Fibroblast of lung (primary cell): ENCODE results near the gene SPON1. TPM values are rescaled to one million over a fixed set of nuclear protein-coding genes. Genes with fewer than 3 reads are reported as not detected.

Experiments
- DNase-seq, 2 donors: peaks; one replicate each; pipeline versions ENCODE4 v3.0.0 to v3.0.0-alpha.2; 2010; ENCODE audit warnings: low read depth in 2 of 2
- H2AFZ ChIP-seq: 2 replicates; pipeline ENCODE4 v1.5.1; 2012; ENCODE audit warnings: low read length, control low read depth, inconsistent platforms
- H3K27ac ChIP-seq: 2 replicates; pipeline ENCODE4 v1.5.1; 2011; ENCODE audit warnings: low read length, control low read depth; ENCODE audit not compliant: insufficient read depth
- H3K27me3 ChIP-seq: 2 replicates; pipeline ENCODE4 v1.5.1; 2011; ENCODE audit warnings: mild to moderate bottlenecking, low read length; ENCODE audit not compliant: control insufficient read depth, insufficient read depth
- H3K36me3 ChIP-seq: 2 replicates; pipeline ENCODE4 v1.5.1; 2011; ENCODE audit warnings: low read length; ENCODE audit not compliant: control insufficient read depth, insufficient read depth
- H3K4me1 ChIP-seq: 2 replicates; pipeline ENCODE4 v1.5.1; 2011; ENCODE audit warnings: low read length; ENCODE audit not compliant: control insufficient read depth, insufficient read depth; ENCODE audit errors: extremely low read depth
- H3K4me2 ChIP-seq: 2 replicates; pipeline ENCODE4 v1.5.1; 2011; ENCODE audit warnings: low read length, control low read depth; ENCODE audit not compliant: insufficient read depth; ENCODE audit errors: extremely low read depth
- H3K4me3 ChIP-seq, 4 experiments: fragments of 200-600 bp in 1 of 4; sonication (generic) in 1 of 4; replicated peaks in 1 of 4; 2 replicates each; pipeline ENCODE4 v1.5.1; 2011 to 2016; ENCODE audit warnings: low read length in 4 of 4, low read depth in 3 of 4, mild to moderate bottlenecking in 3 of 4, control low read depth in 2 of 4, inconsistent platforms in 1 of 4, mixed read lengths in 1 of 4; ENCODE audit not compliant: insufficient read depth in 1 of 4; ENCODE audit errors: control extremely low read depth in 1 of 4
- H3K79me2 ChIP-seq: 2 replicates; pipeline ENCODE4 v1.5.1; 2012; ENCODE audit warnings: mild to moderate bottlenecking, low read length, inconsistent platforms; ENCODE audit not compliant: control insufficient read depth, insufficient read depth
- H3K9ac ChIP-seq: 2 replicates; pipeline ENCODE4 v1.5.1; 2011; ENCODE audit warnings: mild to moderate bottlenecking, low read length, control low read depth; ENCODE audit not compliant: insufficient read depth
- H3K9me3 ChIP-seq: 2 replicates; pipeline ENCODE4 v1.5.1; 2012; ENCODE audit warnings: low read depth, low read length; ENCODE audit not compliant: control insufficient read depth, insufficient read depth
- H4K20me1 ChIP-seq: 2 replicates; pipeline ENCODE4 v1.5.1; 2011; ENCODE audit warnings: low read length; ENCODE audit not compliant: control insufficient read depth, insufficient read depth; ENCODE audit errors: extremely low read depth
- EZH2 ChIP-seq: IDR thresholded peaks from 2 replicates; pipeline ENCODE4 v1.5.1; 2012; ENCODE audit warnings: low read length, control low read depth, mild to moderate bottlenecking; ENCODE audit errors: missing control alignments
- polyA plus RNA-seq, 2 donors: library from polyadenylated mRNA; depleted of rRNA in 1 of 2; stranded (reverse) in 1 of 2; unstranded in 1 of 2; fragments of >200 nt; gene quantifications; 2 replicates each; pipeline ENCODE4 v1.2.1, GENCODE V29; 2011 to 2012; ENCODE audit warnings: missing spikeins in 1 of 2
- total RNA-seq: library from RNA; depleted of rRNA; stranded (reverse); fragments of >200 nt; gene quantifications from 2 replicates; pipeline ENCODE4 v1.2.1, GENCODE V29; 2014
- TF ChIP-seq, protein P1 (sequence below), 2 donors: IDR thresholded peaks in 1 of 2; conservative IDR thresholded peaks in 1 of 2; 1 replicate in 1 of 2; 2 replicates in 1 of 2; pipeline ENCODE4 v1.5.1; 2011 to 2012; ENCODE audit warnings: low read length in 2 of 2, control low read depth in 1 of 2, inconsistent platforms in 1 of 2, low read depth in 1 of 2, mild to moderate bottlenecking in 1 of 2

SPON1 gene
- total and polyA plus RNA-seq, 2 donors (not counting 1 experiment from before 2014, with no cell fraction given) = 0.45 to 3.5 TPM

GRCh38 chr11:14237444-14237961 is 275.0 kb downstream of the SPON1 start:
- TF ChIP-seq, protein P1, sequence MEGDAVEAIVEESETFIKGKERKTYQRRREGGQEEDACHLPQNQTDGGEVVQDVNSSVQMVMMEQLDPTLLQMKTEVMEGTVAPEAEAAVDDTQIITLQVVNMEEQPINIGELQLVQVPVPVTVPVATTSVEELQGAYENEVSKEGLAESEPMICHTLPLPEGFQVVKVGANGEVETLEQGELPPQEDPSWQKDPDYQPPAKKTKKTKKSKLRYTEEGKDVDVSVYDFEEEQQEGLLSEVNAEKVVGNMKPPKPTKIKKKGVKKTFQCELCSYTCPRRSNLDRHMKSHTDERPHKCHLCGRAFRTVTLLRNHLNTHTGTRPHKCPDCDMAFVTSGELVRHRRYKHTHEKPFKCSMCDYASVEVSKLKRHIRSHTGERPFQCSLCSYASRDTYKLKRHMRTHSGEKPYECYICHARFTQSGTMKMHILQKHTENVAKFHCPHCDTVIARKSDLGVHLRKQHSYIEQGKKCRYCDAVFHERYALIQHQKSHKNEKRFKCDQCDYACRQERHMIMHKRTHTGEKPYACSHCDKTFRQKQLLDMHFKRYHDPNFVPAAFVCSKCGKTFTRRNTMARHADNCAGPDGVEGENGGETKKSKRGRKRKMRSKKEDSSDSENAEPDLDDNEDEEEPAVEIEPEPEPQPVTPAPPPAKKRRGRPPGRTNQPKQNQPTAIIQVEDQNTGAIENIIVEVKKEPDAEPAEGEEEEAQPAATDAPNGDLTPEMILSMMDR (conservative IDR thresholded peaks at IDR 0.05 in 1 of 2, IDR thresholded peaks at IDR 0.05 in 1 of 2; ENCODE audit: low read depth in 1 of 2, low read length in 2 of 2) = no peak
- TF ChIP-seq EZH2 = no peak
- H3K9ac ChIP-seq = no peak overlapping the region
- no peak overlapping the region for H3K27ac ChIP-seq
- no peaks in the 10 kb centered on the region for H3K79me2 ChIP-seq
- DNase-seq = no peak
- H3K9me3 ChIP-seq = no peaks in the 10 kb centered on the region
- H4K20me1 ChIP-seq = no peaks in the 10 kb centered on the region
- no peak overlapping the region for H3K4me2 ChIP-seq
- no peak overlapping the region for H2AFZ ChIP-seq
- no peaks in the 10 kb centered on the region for H3K4me1 ChIP-seq
- H3K4me3 ChIP-seq = no peak overlapping the region
- no peaks in the 10 kb centered on the region for H3K36me3 ChIP-seq
- H3K27me3 ChIP-seq = peaks cover 12% of the 10 kb centered on the region

DNA sequence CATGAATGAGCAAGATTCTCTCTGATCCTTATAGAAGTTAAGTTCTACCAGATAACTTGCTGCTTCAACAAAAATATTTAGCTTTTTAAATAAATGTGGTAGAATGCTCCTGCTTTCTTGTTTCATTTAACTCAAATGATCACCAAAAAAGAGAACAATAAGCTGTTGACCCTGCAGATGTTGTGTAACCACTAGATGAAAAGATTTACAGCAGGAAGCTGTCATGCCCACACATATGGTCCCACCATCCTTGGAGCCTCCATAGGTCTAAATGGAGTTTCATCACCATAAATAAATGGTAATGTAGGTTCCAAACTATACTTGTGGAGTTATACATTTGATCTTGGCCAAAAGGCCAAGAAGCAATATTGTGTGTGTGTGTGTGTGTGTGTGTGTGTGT is 277.7 kb downstream of the SPON1 start:
- Histone ChIP-seq H3K4me3 (no peak overlapping the region), H3K4me1 (no peaks in the 10 kb centered on the region), H3K27ac (no peak overlapping the region), H3K27me3 (peaks cover 12% of the 10 kb centered on the region), H3K79me2 (no peaks in the 10 kb centered on the region), H3K9ac (no peak overlapping the region), H3K4me2 (no peak overlapping the region), H3K36me3 (no peaks in the 10 kb centered on the region), H4K20me1 (no peaks in the 10 kb centered on the region), H3K9me3 (no peaks in the 10 kb centered on the region), H2AFZ (no peak overlapping the region)
- TF ChIP-seq, protein P1 (conservative IDR thresholded peaks at IDR 0.05 in 1 of 2, IDR thresholded peaks at IDR 0.05 in 1 of 2; ENCODE audit: low read depth in 1 of 2, low read length in 2 of 2) = no peak
- TF ChIP-seq EZH2 = no peak
- no peak for DNase-seq

GRCh38 chr11:14240951-14241350 is 278.4 kb downstream of the SPON1 start:
- DNase-seq = no peak
- Histone ChIP-seq H3K4me1 (no peaks in the 10 kb centered on the region), H3K4me3 (no peak overlapping the region), H3K27ac (no peak overlapping the region), H2AFZ (no peak overlapping the region), H4K20me1 (no peaks in the 10 kb centered on the region), H3K9ac (no peak overlapping the region), H3K27me3 (peaks cover 11% of the 10 kb centered on the region), H3K4me2 (no peak overlapping the region), H3K36me3 (no peaks in the 10 kb centered on the region), H3K9me3 (no peaks in the 10 kb centered on the region), H3K79me2 (no peaks in the 10 kb centered on the region)
- TF ChIP-seq, protein P1 (conservative IDR thresholded peaks at IDR 0.05 in 1 of 2, IDR thresholded peaks at IDR 0.05 in 1 of 2; ENCODE audit: low read depth in 1 of 2, low read length in 2 of 2) = no peak
- no peak for TF ChIP-seq EZH2
